Panc1 (cell line): Measurements from ENCODE around the gene KAZN.

Experiments used
- CTCF ChIP-seq: fragments of 450-650 bp; IDR thresholded peaks from 2 replicates; pipeline ENCODE4 v1.5.1; 2017; ENCODE audit warnings: mild to moderate bottlenecking
- SIN3A ChIP-seq: IDR thresholded peaks from 2 replicates; pipeline ENCODE4 v1.6.1; 2012; ENCODE audit warnings: low read depth, mild to moderate bottlenecking, low read length, moderate library complexity, borderline replicate concordance; ENCODE audit not compliant: insufficient read depth

- TF ChIP-seq CTCF (no peak), SIN3A (no peak)
These were observed 354.3 kb downstream of the KAZN start for GRCh38 chr1:14952626-14953314.
